22Rv1 (cell line): ENCODE results near the gene EXOC3.

Experiments
- ZFX ChIP-seq: fragments of 450-650 bp; IDR thresholded peaks from 2 replicates; pipeline ENCODE4 v1.6.1; 2017; ENCODE audit warnings: antibody characterized with exemption, borderline replicate concordance
- TF ChIP-seq, protein P1 (sequence below): fragments of 450-650 bp; IDR thresholded peaks from 2 replicates; pipeline ENCODE4 v1.5.1; 2017; ENCODE audit warnings: mild to moderate bottlenecking

DNA sequence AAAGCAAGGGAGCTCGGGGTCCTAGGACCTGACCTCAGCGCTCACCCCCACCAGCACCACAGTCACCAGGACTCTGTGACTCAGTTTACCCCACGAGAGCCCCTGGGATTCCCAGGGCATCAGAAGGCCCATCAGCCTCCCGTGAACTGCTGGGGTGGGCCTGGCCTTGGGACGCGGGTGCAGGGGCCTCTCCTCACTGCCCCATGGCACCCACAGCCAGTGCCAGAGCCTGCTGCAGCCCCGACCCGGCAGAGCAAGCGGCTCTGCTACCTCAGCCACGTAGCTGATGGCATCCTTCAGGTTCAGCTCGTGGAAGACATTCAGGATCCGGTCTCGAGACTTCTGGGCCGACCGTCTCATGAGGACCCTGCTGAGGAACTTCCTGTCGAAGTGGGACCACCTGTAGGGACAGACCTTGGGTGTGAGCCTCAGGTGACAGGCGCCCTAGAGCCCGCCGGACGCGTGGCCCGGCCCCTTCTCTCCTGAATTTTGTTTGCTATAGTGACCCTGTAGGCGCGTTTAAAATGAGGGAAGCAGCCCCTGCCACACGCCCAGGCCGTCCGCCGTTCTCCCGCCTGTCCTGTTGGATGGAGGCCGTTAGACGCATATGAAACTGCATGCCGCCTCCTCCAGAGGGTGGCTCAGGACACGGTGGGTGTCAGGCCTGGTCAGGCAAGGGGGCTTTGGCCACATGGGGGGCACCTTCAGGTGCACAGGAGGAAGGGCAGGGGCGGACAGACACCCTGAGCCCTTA, 36.8 kb downstream of the EXOC3 start:
- TF ChIP-seq, protein P1, sequence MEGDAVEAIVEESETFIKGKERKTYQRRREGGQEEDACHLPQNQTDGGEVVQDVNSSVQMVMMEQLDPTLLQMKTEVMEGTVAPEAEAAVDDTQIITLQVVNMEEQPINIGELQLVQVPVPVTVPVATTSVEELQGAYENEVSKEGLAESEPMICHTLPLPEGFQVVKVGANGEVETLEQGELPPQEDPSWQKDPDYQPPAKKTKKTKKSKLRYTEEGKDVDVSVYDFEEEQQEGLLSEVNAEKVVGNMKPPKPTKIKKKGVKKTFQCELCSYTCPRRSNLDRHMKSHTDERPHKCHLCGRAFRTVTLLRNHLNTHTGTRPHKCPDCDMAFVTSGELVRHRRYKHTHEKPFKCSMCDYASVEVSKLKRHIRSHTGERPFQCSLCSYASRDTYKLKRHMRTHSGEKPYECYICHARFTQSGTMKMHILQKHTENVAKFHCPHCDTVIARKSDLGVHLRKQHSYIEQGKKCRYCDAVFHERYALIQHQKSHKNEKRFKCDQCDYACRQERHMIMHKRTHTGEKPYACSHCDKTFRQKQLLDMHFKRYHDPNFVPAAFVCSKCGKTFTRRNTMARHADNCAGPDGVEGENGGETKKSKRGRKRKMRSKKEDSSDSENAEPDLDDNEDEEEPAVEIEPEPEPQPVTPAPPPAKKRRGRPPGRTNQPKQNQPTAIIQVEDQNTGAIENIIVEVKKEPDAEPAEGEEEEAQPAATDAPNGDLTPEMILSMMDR, result no peak
- no peak for TF ChIP-seq ZFX
